BJ (cell line): ENCODE data around the gene KCMF1. TPM values are rescaled to one million over a fixed set of nuclear protein-coding genes. Genes with fewer than 3 reads are reported as not detected.

ENCODE experiments used
- CTCF ChIA-PET: fragments of 350-600 bp; formaldehyde crosslinking; extraction: SDS; loops from one replicate; lab custom pipeline; 2021; ENCODE audit warnings: antibody characterized with exemption, inconsistent platforms; lab: Yijun Ruan, JAX
- POLR2A ChIA-PET: fragments of 300-600 bp; sonication (Branson Sonifier 250); formaldehyde crosslinking; extraction: SDS; loops from one replicate; lab custom pipeline; 2021; ENCODE audit warnings: antibody characterized with exemption; lab: Charles Lee
- DNase-seq: peaks from one replicate; pipeline ENCODE4 v3.0.0-alpha.2; 2011; ENCODE audit warnings: low read depth
- H3K27me3 ChIP-seq: 2 replicates; pipeline ENCODE4 v1.6.0; 2011; ENCODE audit warnings: low read length; ENCODE audit not compliant: control insufficient read depth, insufficient read depth
- H3K36me3 ChIP-seq: 2 replicates; pipeline ENCODE4 v1.5.1; 2011; ENCODE audit warnings: low read length; ENCODE audit not compliant: control insufficient read depth, insufficient read depth
- H3K4me3 ChIP-seq: 2 replicates; pipeline ENCODE4 v1.5.1; 2011; ENCODE audit warnings: low read depth, mild to moderate bottlenecking, control low read depth, low read length
- CTCF ChIP-seq: IDR thresholded peaks from 2 replicates; pipeline ENCODE4 v1.5.1; 2011; ENCODE audit warnings: low read depth, mild to moderate bottlenecking, control low read depth, inconsistent platforms, low read length, moderate library complexity; ENCODE audit not compliant: insufficient read depth
- polyA plus RNA-seq: library from polyadenylated mRNA; depleted of rRNA; stranded (reverse); fragments of >200 nt; gene quantifications from 2 replicates; pipeline ENCODE4 v1.2.3, GENCODE V29; 2011

Gene KCMF1
- polyA plus RNA-seq, 1 experiment, result 83.3 TPM

- POLR2A ChIA-PET, result no interaction called here
- Histone ChIP-seq H3K27me3 (no peaks in the 10 kb centered on the region), H3K4me3 (no peak overlapping the region), H3K36me3 (peaks cover 1% of the 10 kb centered on the region; the same call in 1 of the 2 replicates)
- CTCF ChIA-PET, result no interaction called here
- TF ChIP-seq CTCF, result no peak
- DNase-seq, result no peak
These were observed 37.3 kb downstream of the KCMF1 start for GRCh38 chr2:85008252-85008651.

GRCh38 chr2:85009019-85009618, 38.2 kb downstream of the KCMF1 start:
- ChIA-PET POLR2A (no interaction called here), CTCF (no interaction called here)
- no peak for TF ChIP-seq CTCF
- no peak overlapping the region for H3K4me3 ChIP-seq
- DNase-seq, result no peak
- H3K27me3 ChIP-seq, result no peaks in the 10 kb centered on the region
- peaks cover 1% of the 10 kb centered on the region; the same call in 1 of the 2 replicates for H3K36me3 ChIP-seq

DNA sequence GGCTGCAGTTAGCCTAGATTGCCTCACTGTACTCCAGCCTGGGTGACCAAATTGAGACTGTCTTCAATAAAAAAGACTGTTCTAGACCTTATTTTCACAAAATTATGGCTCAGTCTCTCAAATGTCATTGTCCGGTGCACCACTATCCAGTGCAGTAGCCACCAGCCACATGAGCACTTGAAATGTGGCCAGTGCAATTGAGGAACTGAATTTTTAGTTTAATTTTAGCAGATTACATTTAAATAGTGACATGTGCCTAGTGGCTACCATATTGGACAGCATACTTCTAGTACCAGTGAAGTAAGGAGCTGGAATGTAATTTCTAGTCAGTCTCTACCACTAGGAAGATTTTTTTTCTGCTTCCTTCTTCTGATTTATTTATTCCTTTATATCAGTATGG, 39.4 kb downstream of the KCMF1 start:
- ChIA-PET CTCF (no interaction called here), POLR2A (interaction anchor here (0.6 kb wide), 1 partner anchor 41 kb away, joined by 16 read pairs; no protein-coding TSS in a partner anchor)
- H3K27me3 ChIP-seq, result no peaks in the 10 kb centered on the region
- H3K4me3 ChIP-seq, result no peak overlapping the region
- peaks cover 1% of the 10 kb centered on the region; the same call in 1 of the 2 replicates for H3K36me3 ChIP-seq
- DNase-seq, result no peak
- no peak for TF ChIP-seq CTCF

GRCh38 chr2:85011098-85011497, 40.1 kb downstream of the KCMF1 start:
- TF ChIP-seq CTCF, result no peak
- no peak overlapping the region for H3K4me3 ChIP-seq
- DNase-seq, result no peak
- POLR2A ChIA-PET, result interaction anchor here (0.6 kb wide), 1 partner anchor 42 kb away, joined by 16 read pairs; no protein-coding TSS in a partner anchor
- H3K27me3 ChIP-seq, result no peaks in the 10 kb centered on the region
- peaks cover 1% of the 10 kb centered on the region; the same call in 1 of the 2 replicates for H3K36me3 ChIP-seq
- CTCF ChIA-PET, result interaction anchor here (1.0 to 2.1 kb wide), 3 partner anchors 9 to 85 kb away, joined by 3 to 5 read pairs (median 4); no protein-coding TSS in a partner anchor

DNA sequence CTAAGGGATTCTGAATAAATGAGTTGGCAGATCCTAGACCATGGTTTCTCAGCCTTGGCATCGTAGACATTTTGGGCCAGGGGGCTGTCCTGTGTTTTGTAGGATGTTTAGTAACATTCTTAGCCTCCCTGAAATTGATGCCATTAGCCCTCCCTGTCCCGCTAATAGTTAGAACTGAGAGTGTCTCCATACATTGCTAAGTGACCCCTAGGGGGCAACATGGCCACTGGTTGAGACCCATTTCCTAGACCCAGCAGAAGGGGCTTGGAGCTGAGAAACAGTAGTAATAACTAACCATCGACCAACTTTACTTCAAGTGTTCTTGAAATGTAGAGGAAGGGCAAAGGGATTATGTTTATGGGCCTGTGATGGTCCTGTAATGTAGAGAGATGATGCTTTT, 40.8 kb downstream of the KCMF1 start:
- POLR2A ChIA-PET, result no interaction called here
- no peak for DNase-seq
- CTCF ChIA-PET, result interaction anchor here (0.8 to 2.1 kb wide), 4 partner anchors 8 to 85 kb away, joined by 3 to 5 read pairs (median 4); no protein-coding TSS in a partner anchor
- Histone ChIP-seq H3K4me3 (no peak overlapping the region), H3K36me3 (peaks cover 1% of the 10 kb centered on the region; the same call in 1 of the 2 replicates), H3K27me3 (no peaks in the 10 kb centered on the region)
- TF ChIP-seq CTCF, result no peak
